ENCODE measurements around the gene RFTN1.

Gene RFTN1

DNA sequence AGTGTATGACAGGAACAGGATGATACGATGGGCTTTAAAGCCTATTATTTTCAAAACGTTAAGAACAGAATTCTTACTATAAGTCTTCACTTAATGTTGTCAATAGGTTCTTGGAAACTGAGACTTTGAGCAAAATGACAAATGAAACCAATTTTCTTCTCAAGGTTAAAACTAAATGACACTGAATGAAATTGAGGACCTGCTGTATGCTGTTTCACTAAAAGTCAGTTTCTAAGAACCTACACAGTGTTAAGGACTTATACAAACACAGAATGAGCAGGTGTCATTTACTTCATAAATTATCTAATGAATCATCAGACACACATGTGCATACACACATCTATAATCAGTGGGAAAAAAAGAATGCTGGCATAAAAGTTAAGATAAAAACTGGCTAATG is 106.9 kb downstream of the RFTN1 start:
- no peak for ATAC-seq
- no peak for TF ChIP-seq CSDC2 (CRISPR knock-in tag; IDR thresholded peaks at IDR 0.05)
- TF ChIP-seq, protein P1, sequence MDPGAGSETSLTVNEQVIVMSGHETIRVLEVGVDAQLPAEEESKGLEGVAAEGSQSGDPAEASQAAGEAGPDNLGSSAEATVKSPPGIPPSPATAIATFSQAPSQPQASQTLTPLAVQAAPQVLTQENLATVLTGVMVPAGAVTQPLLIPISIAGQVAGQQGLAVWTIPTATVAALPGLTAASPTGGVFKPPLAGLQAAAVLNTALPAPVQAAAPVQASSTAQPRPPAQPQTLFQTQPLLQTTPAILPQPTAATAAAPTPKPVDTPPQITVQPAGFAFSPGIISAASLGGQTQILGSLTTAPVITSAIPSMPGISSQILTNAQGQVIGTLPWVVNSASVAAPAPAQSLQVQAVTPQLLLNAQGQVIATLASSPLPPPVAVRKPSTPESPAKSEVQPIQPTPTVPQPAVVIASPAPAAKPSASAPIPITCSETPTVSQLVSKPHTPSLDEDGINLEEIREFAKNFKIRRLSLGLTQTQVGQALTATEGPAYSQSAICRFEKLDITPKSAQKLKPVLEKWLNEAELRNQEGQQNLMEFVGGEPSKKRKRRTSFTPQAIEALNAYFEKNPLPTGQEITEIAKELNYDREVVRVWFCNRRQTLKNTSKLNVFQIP (CRISPR knock-in tag; IDR thresholded peaks at IDR 0.05; ENCODE audit: borderline replicate concordance, low read depth): no peak
- no peak for TF ChIP-seq PPARA (CRISPR knock-in tag; IDR thresholded peaks at IDR 0.05; ENCODE audit: borderline replicate concordance)
- TF ChIP-seq, protein P2, sequence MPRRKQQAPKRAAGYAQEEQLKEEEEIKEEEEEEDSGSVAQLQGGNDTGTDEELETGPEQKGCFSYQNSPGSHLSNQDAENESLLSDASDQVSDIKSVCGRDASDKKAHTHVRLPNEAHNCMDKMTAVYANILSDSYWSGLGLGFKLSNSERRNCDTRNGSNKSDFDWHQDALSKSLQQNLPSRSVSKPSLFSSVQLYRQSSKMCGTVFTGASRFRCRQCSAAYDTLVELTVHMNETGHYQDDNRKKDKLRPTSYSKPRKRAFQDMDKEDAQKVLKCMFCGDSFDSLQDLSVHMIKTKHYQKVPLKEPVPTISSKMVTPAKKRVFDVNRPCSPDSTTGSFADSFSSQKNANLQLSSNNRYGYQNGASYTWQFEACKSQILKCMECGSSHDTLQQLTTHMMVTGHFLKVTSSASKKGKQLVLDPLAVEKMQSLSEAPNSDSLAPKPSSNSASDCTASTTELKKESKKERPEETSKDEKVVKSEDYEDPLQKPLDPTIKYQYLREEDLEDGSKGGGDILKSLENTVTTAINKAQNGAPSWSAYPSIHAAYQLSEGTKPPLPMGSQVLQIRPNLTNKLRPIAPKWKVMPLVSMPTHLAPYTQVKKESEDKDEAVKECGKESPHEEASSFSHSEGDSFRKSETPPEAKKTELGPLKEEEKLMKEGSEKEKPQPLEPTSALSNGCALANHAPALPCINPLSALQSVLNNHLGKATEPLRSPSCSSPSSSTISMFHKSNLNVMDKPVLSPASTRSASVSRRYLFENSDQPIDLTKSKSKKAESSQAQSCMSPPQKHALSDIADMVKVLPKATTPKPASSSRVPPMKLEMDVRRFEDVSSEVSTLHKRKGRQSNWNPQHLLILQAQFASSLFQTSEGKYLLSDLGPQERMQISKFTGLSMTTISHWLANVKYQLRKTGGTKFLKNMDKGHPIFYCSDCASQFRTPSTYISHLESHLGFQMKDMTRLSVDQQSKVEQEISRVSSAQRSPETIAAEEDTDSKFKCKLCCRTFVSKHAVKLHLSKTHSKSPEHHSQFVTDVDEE (CRISPR knock-in tag; IDR thresholded peaks at IDR 0.05): no peak
- no peak for TF ChIP-seq ZNF565 (CRISPR knock-in tag; conservative IDR thresholded peaks at IDR 0.05; ENCODE audit: low read depth)
- TF ChIP-seq ZNF70 (CRISPR knock-in tag; IDR thresholded peaks at IDR 0.05): no peak
- TF ChIP-seq, protein P3, sequence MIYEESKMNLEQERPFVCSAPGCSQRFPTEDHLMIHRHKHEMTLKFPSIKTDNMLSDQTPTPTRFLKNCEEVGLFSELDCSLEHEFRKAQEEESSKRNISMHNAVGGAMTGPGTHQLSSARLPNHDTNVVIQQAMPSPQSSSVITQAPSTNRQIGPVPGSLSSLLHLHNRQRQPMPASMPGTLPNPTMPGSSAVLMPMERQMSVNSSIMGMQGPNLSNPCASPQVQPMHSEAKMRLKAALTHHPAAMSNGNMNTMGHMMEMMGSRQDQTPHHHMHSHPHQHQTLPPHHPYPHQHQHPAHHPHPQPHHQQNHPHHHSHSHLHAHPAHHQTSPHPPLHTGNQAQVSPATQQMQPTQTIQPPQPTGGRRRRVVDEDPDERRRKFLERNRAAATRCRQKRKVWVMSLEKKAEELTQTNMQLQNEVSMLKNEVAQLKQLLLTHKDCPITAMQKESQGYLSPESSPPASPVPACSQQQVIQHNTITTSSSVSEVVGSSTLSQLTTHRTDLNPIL (CRISPR knock-in tag; IDR thresholded peaks at IDR 0.05; ENCODE audit: low read depth): no peak
- TF ChIP-seq SNAI2 (CRISPR knock-in tag; IDR thresholded peaks at IDR 0.05): no peak
- no peak for TF ChIP-seq TOX (CRISPR knock-in tag; IDR thresholded peaks at IDR 0.05; ENCODE audit: borderline replicate concordance)

DNA sequence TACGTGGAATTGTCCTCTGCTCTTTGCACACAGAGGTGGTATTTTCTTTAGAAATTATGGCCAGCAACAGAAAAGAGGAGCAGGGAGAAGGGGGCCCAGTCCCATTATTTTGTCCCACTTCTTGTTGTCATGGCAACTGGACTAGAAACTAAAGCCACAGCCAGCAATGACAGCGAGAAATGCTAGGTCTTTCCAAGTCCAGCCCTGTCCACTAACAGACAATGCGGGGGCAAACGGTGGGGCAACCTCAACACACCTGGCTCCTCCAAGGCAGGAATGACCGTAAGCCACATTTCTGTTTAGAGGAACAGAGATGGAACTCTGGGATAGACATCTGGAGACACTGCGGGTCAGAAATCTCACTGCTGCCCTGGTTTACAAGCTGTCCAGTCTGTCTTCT is 107.3 kb downstream of the RFTN1 start:
- TF ChIP-seq TCF4 (CRISPR knock-in tag; IDR thresholded peaks at IDR 0.05; ENCODE audit: borderline replicate concordance) (no peak), OSR1 (CRISPR knock-in tag; IDR thresholded peaks at IDR 0.05) (no peak), ZNF565 (CRISPR knock-in tag; conservative IDR thresholded peaks at IDR 0.05; ENCODE audit: low read depth) (no peak), ZNF8 (CRISPR knock-in tag; IDR thresholded peaks at IDR 0.05) (no peak), TOX (CRISPR knock-in tag; IDR thresholded peaks at IDR 0.05; ENCODE audit: borderline replicate concordance) (no peak), CSDC2 (CRISPR knock-in tag; IDR thresholded peaks at IDR 0.05) (no peak), ZC3H10 (CRISPR knock-in tag; IDR thresholded peaks at IDR 0.05) (no peak), BACH2 (CRISPR knock-in tag; IDR thresholded peaks at IDR 0.05; ENCODE audit: borderline replicate concordance) (no peak), PPARA (CRISPR knock-in tag; IDR thresholded peaks at IDR 0.05; ENCODE audit: borderline replicate concordance) (no peak)
- TF ChIP-seq, protein P3 (CRISPR knock-in tag; IDR thresholded peaks at IDR 0.05; ENCODE audit: low read depth): no peak
- TF ChIP-seq, protein P4, sequence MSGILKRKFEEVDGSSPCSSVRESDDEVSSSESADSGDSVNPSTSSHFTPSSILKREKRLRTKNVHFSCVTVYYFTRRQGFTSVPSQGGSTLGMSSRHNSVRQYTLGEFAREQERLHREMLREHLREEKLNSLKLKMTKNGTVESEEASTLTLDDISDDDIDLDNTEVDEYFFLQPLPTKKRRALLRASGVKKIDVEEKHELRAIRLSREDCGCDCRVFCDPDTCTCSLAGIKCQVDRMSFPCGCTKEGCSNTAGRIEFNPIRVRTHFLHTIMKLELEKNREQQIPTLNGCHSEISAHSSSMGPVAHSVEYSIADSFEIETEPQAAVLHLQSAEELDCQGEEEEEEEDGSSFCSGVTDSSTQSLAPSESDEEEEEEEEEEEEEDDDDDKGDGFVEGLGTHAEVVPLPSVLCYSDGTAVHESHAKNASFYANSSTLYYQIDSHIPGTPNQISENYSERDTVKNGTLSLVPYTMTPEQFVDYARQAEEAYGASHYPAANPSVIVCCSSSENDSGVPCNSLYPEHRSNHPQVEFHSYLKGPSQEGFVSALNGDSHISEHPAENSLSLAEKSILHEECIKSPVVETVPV (CRISPR knock-in tag; IDR thresholded peaks at IDR 0.05): no peak
- no peak for ATAC-seq

DNA sequence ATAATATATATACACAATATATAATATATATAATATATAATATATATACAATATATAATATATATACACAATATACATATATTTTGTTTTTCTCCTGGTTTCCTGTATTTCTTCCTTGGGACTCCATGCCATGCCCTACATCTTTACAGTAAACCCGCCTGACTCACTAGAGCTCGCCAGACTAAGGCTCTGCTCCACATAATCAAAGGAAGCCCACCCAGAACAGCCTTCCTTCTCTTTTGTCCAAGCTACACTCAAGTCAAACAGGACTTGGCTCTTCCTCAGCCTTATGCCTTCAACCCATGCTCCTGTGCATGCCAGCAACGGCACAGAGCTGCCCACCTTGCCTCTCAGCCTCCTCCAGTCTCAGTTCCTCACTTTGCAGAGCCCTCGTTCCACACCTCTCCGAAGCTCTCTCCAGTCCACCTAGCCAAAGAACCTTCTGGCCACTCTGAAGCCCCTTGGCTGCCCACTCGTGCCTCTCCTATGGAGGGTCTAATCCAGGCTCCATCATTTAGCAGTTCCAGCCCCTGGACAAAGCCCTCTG is 109.1 kb downstream of the RFTN1 start:
- no peak for ATAC-seq
- no peak for TF ChIP-seq GLIS3 (CRISPR knock-in tag; IDR thresholded peaks at IDR 0.05)
- no peak for TF ChIP-seq ZNF565 (CRISPR knock-in tag; conservative IDR thresholded peaks at IDR 0.05; ENCODE audit: low read depth)
- no peak for TF ChIP-seq ESRRG (CRISPR knock-in tag; IDR thresholded peaks at IDR 0.05)
- no peak for TF ChIP-seq ZNF8 (CRISPR knock-in tag; IDR thresholded peaks at IDR 0.05)
- TF ChIP-seq PPARA (CRISPR knock-in tag; IDR thresholded peaks at IDR 0.05; ENCODE audit: borderline replicate concordance): no peak
- TF ChIP-seq, protein P4 (CRISPR knock-in tag; IDR thresholded peaks at IDR 0.05): no peak
- TF ChIP-seq, protein P1 (CRISPR knock-in tag; IDR thresholded peaks at IDR 0.05; ENCODE audit: borderline replicate concordance, low read depth): no peak
- TF ChIP-seq, protein P3 (CRISPR knock-in tag; IDR thresholded peaks at IDR 0.05; ENCODE audit: low read depth): no peak
- TF ChIP-seq, protein P5, sequence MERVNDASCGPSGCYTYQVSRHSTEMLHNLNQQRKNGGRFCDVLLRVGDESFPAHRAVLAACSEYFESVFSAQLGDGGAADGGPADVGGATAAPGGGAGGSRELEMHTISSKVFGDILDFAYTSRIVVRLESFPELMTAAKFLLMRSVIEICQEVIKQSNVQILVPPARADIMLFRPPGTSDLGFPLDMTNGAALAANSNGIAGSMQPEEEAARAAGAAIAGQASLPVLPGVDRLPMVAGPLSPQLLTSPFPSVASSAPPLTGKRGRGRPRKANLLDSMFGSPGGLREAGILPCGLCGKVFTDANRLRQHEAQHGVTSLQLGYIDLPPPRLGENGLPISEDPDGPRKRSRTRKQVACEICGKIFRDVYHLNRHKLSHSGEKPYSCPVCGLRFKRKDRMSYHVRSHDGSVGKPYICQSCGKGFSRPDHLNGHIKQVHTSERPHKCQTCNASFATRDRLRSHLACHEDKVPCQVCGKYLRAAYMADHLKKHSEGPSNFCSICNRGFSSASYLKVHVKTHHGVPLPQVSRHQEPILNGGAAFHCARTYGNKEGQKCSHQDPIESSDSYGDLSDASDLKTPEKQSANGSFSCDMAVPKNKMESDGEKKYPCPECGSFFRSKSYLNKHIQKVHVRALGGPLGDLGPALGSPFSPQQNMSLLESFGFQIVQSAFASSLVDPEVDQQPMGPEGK (CRISPR knock-in tag; IDR thresholded peaks at IDR 0.05; ENCODE audit: borderline replicate concordance): no peak
